Left lung (tissue), 10 donors: ENCODE results near the gene ELL. TPM values are rescaled to one million over a fixed set of nuclear protein-coding genes. Genes with fewer than 3 reads are reported as not detected.

Experiments
- ATAC-seq: fragments of 200-7000 bp; cut with Tn5 transposase; one replicate; pipeline ENCODE4 v1.9.1; 2020; ENCODE audit warnings: moderate library complexity
- DNase-seq, 4 donors: peaks; one replicate each; pipeline ENCODE4 v3.0.0-alpha.2; 2013 to 2020
- H3K27ac ChIP-seq, 2 donors: fragments of 200-600 bp; sonication (generic) in 1 of 2; one replicate each; pipeline versions ENCODE4 v1.5.0 to v1.8.0; 2020 to 2021
- H3K27me3 ChIP-seq, 2 donors: fragments of 200-600 bp; sonication (generic) in 1 of 2; one replicate each; pipeline versions ENCODE4 v1.5.0 to v1.8.0; 2020 to 2021
- H3K36me3 ChIP-seq, 2 donors: fragments of 200-600 bp; sonication (generic) in 1 of 2; one replicate each; pipeline versions ENCODE4 v1.5.0 to v1.8.0; 2020 to 2021
- H3K4me1 ChIP-seq, 2 donors: fragments of 200-600 bp; one replicate each; pipeline ENCODE4 v1.8.0; 2021
- H3K4me3 ChIP-seq, 2 donors: fragments of 200-600 bp; sonication (generic) in 1 of 2; one replicate each; pipeline versions ENCODE4 v1.5.0 to v1.8.0; 2020 to 2021; ENCODE audit warnings: mild to moderate bottlenecking in 1 of 2
- H3K9me3 ChIP-seq, 2 donors: fragments of 200-600 bp; sonication (generic) in 1 of 2; one replicate each; pipeline versions ENCODE4 v1.5.0 to v1.8.0; 2020 to 2021
- CTCF ChIP-seq, 2 donors: fragments of 200-600 bp; sonication (generic) in 1 of 2; IDR thresholded peaks; one replicate each; pipeline versions ENCODE4 v1.5.0 to v1.8.0; 2021; ENCODE audit warnings: antibody characterized with exemption in 2 of 2
- intact Hi-C, 2 donors: fragments of 100-400 bp; cut with DNase I; formaldehyde crosslinking; loops; one replicate each; pipeline versions ENCODE4 v1.11.2 to v1.14.2; 2022
- polyA plus RNA-seq, 6 donors: library from polyadenylated mRNA; unstranded; fragments of 120-200 nt; gene quantifications; one replicate each; pipeline ENCODE4 v1.2.1, GENCODE V29; 2013; ENCODE audit not compliant: insufficient read length in 6 of 6
- total RNA-seq, 2 donors: library from RNA; stranded (reverse); fragmentation: NEBNext Ultra II Directional; extraction: Animal tissue kit (Norgen Biotek cat#: 25700); gene quantifications; one replicate each; pipeline ENCODE4 v1.2.1, GENCODE V29; 2021
- donor health status: DM: no; HTN: yes; CAD: no.
- donor health status: DM: no; HTN: no; CAD: no.

The ELL gene
- total and polyA plus RNA-seq, 8 donors: 8.5 to 22.9 (median 9.9) TPM

- intact Hi-C loops: no loop called here
- Histone ChIP-seq H3K27me3 (no peaks in the 10 kb centered on the region), H3K9me3 (no peaks in the 10 kb centered on the region), H3K27ac (peak overlapping the region in 1 of 2 donors; percentile 95), H3K4me1 (peaks cover 58 to 98% of the 10 kb centered on the region in 2 donors), H3K4me3 (no peak overlapping the region), H3K36me3 (no peaks in the 10 kb centered on the region)
- DNase-seq: no peak
- TF ChIP-seq CTCF (IDR thresholded peaks at IDR 0.05): no peak
- no peak for ATAC-seq
Measured at GRCh38 chr19:18504886-18505610, 16.8 kb downstream of the ELL start.

GRCh38 chr19:18503971-18504885 is 17.6 kb downstream of the ELL start:
- ATAC-seq (peak; percentile 57), DNase-seq (no peak)
- H3K36me3 ChIP-seq: no peaks in the 10 kb centered on the region
- no peak for TF ChIP-seq CTCF (IDR thresholded peaks at IDR 0.05)
- H3K4me1 ChIP-seq: peaks cover 58 to 100% of the 10 kb centered on the region in 2 donors
- intact Hi-C loops: no loop called here
- H3K27me3 ChIP-seq: no peaks in the 10 kb centered on the region
- no peak overlapping the region for H3K4me3 ChIP-seq
- H3K9me3 ChIP-seq: no peaks in the 10 kb centered on the region
- peak overlapping the region in 1 of 2 donors; percentile 95 for H3K27ac ChIP-seq

GRCh38 chr19:18503337-18503970 is 18.4 kb downstream of the ELL start:
- Histone ChIP-seq H3K4me1 (peaks cover 56 to 100% of the 10 kb centered on the region in 2 donors), H3K27ac (peak overlapping the region; percentile 26 to 95), H3K4me3 (no peak overlapping the region), H3K36me3 (no peaks in the 10 kb centered on the region), H3K27me3 (no peaks in the 10 kb centered on the region), H3K9me3 (no peaks in the 10 kb centered on the region)
- DNase-seq (no peak), ATAC-seq (no peak)
- no peak for TF ChIP-seq CTCF (IDR thresholded peaks at IDR 0.05)
- intact Hi-C loops: no loop called here

- no peak for TF ChIP-seq CTCF (IDR thresholded peaks at IDR 0.05)
- no peaks in the 10 kb centered on the region for H3K27me3 ChIP-seq
- ATAC-seq (peak; percentile 16), DNase-seq (peak in 1 of 4 donors; percentile 90)
- peak overlapping the region; percentile 26 to 95 for H3K27ac ChIP-seq
- H3K36me3 ChIP-seq: no peaks in the 10 kb centered on the region
- intact Hi-C loops: no loop called here
- H3K4me3 ChIP-seq: no peak overlapping the region
- H3K9me3 ChIP-seq: no peaks in the 10 kb centered on the region
- peaks cover 50 to 100% of the 10 kb centered on the region in 2 donors for H3K4me1 ChIP-seq
Measured at GRCh38 chr19:18502638-18503294, 19.1 kb downstream of the ELL start.
